Psoas muscle (tissue), 8 donors: ENCODE results near the gene MYBPH. TPM values are rescaled to one million over a fixed set of nuclear protein-coding genes. Genes with fewer than 3 reads are reported as not detected.

Experiments used
- ATAC-seq, 4 donors: fragments of 200-7000 bp; cut with Tn5 transposase; one replicate each; pipeline ENCODE4 v1.9.1; 2020; ENCODE audit warnings: moderate library complexity in 3 of 4, mild to moderate bottlenecking in 2 of 4
- DNase-seq, 2 donors: peaks; one replicate each; pipeline ENCODE4 v3.0.0-alpha.2; 2020
- H3K27ac ChIP-seq: fragments of 200-600 bp; one replicate; pipeline ENCODE4 v1.8.0; 2022
- H3K27me3 ChIP-seq, 3 donors: fragments of 200-600 bp in 1 of 3; one replicate each; pipeline versions ENCODE4 v1.6.1 to v1.8.0; 2013 to 2022; ENCODE audit warnings: low read length in 2 of 3, mild to moderate bottlenecking in 2 of 3, moderate library complexity in 1 of 3; ENCODE audit not compliant: insufficient read depth in 3 of 3
- H3K36me3 ChIP-seq, 2 donors: fragments of 200-600 bp in 1 of 2; one replicate each; pipeline versions ENCODE4 v1.6.1 to v1.8.0; 2013 to 2022; ENCODE audit warnings: low read depth in 1 of 2, mild to moderate bottlenecking in 1 of 2, moderate library complexity in 1 of 2; ENCODE audit not compliant: insufficient read depth in 1 of 2
- H3K4me1 ChIP-seq: fragments of 200-600 bp; one replicate; pipeline ENCODE4 v1.8.0; 2022
- H3K4me3 ChIP-seq: fragments of 200-600 bp; one replicate; pipeline ENCODE4 v1.8.0; 2022; ENCODE audit warnings: mild to moderate bottlenecking
- H3K9me3 ChIP-seq: fragments of 200-600 bp; one replicate; pipeline ENCODE4 v1.8.0; 2022
- WGBS, 3 donors: extraction: QIAGEN DNeasy Blood & Tissue Kit; methylation state at CpG; one replicate each; pipeline versions ENCODE4 v1.1.6 to v1.1.7; 2013; 5-methylcytosine and 5-hydroxymethylcytosine counted together
- intact Hi-C, 2 donors: fragments of 100-400 bp; cut with DNase I; formaldehyde crosslinking; loops; one replicate each; pipeline versions ENCODE4 v1.11.0 to v1.14.2; 2022
- polyA plus RNA-seq, 3 donors: library from polyadenylated mRNA; stranded (reverse); fragments of 200-250 nt; gene quantifications; one replicate each; pipeline ENCODE4 v1.2.3, GENCODE V29; 2013
- total RNA-seq, 4 donors: library from RNA; stranded (reverse); fragmentation: NEBNext Ultra II Directional in 2 of 4; extraction: Animal tissue kit (Norgen Biotek cat#: 25700) in 2 of 4; gene quantifications; one replicate each; pipeline versions ENCODE4 v1.2.1 to v1.2.4, GENCODE V29; 2021 to 2023
- TF ChIP-seq, protein P1 (sequence below): fragments of 200-600 bp; IDR thresholded peaks from one replicate; pipeline ENCODE4 v1.8.0; 2022; ENCODE audit warnings: antibody characterized with exemption
- donor health status: healthy with polysubstance abuse.
- donor health status: DM: no; HTN: no; CAD: no; lungs with moderate emphysema.
- donor health status: Bipolar disorder and iron deficiency.
- donor health status: healthy.
- donor health status: DM: yes; HTN: yes; CAD: no.
- donor health status: DM: no; HTN: no; CAD: no.
- donor health status: DM: no; HTN: no; CAD: no.
- donor health status: DM: yes; HTN: yes; CAD: no.

Gene MYBPH
- total and polyA plus RNA-seq, 7 donors = 18.0 to 882 (median 39.1) TPM

DNA sequence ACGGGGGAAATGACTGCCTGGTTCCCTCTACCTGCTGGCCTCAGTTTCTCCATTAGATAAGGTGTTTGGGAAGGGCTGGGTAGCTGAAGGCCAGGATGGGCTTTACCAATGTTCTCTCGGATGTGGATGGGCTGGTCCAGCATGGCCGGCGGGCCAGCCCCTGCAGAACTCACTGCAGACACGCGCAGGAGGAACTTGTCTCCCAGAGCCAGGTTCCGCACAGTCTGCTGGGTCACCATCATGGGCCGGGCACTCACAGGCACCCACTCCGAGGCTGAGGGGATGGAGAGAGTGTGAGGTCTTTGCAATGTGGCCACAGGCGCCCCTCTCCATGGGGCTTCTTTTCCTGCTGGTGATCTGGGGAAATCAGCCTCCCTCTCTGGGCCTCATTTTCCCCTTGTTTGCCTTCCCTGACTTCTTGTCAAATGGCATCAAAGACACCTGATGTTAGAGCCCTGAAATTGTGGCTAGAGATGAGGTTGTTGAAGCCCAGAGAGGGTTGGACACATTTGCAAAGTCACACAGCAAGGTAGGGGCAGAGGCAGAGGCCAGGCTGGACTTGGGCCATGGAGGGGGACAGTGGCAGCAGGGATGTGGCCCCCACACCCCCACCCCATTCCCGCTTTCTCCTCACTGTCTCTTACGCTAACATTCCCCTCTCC is 1.2 kb downstream of the MYBPH start:
- 92 to 95% (median 94%) methylated on average over 12 of the region's 12 CpGs for WGBS, 3 donors
- ATAC-seq = no peak
- peak overlapping the region; percentile 89 for H3K27ac ChIP-seq
- H3K36me3 ChIP-seq = peaks cover 0 to 12% of the 10 kb centered on the region in 2 donors
- H3K9me3 ChIP-seq = no peaks in the 10 kb centered on the region
- TF ChIP-seq, protein P1, sequence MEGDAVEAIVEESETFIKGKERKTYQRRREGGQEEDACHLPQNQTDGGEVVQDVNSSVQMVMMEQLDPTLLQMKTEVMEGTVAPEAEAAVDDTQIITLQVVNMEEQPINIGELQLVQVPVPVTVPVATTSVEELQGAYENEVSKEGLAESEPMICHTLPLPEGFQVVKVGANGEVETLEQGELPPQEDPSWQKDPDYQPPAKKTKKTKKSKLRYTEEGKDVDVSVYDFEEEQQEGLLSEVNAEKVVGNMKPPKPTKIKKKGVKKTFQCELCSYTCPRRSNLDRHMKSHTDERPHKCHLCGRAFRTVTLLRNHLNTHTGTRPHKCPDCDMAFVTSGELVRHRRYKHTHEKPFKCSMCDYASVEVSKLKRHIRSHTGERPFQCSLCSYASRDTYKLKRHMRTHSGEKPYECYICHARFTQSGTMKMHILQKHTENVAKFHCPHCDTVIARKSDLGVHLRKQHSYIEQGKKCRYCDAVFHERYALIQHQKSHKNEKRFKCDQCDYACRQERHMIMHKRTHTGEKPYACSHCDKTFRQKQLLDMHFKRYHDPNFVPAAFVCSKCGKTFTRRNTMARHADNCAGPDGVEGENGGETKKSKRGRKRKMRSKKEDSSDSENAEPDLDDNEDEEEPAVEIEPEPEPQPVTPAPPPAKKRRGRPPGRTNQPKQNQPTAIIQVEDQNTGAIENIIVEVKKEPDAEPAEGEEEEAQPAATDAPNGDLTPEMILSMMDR = no peak
- peaks cover 59% of the 10 kb centered on the region for H3K4me1 ChIP-seq
- intact Hi-C loops = loop anchor here (2.0 to 5.0 kb wide), 3 partner anchors 26 to 52 kb away; no protein-coding TSS in a partner anchor
- no peaks in the 10 kb centered on the region for H3K27me3 ChIP-seq
- H3K4me3 ChIP-seq = peak overlapping the region; percentile 38
- DNase-seq = no peak

DNA sequence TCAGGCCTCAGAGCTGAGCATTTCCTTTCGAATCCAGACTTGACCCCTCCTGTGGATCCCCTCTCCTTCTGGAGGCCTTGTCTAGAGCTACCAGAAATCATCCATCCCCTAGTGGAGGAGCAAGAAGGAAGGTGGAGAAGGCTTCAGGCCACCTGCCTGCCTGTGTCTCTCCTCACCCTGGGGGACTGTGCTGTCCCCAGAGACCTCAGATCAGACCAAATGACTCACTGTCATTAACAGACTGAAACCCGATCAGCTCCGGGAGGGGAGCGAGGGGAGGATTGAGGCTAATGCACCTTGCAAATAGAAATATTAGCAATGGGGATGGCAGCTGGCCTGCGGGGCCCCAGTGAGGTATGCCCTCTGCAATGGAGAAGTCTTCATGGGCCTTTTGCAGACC is 2.1 kb downstream of the MYBPH start:
- intact Hi-C loops = loop anchor here (2.0 to 5.0 kb wide), 5 partner anchors 44 to 133 kb away; partner anchors contain the start of genes ADORA1 (in 1 of the 2) and MYOG (in 1 of the 2)
- peak overlapping the region; percentile 89 for H3K27ac ChIP-seq

DNA sequence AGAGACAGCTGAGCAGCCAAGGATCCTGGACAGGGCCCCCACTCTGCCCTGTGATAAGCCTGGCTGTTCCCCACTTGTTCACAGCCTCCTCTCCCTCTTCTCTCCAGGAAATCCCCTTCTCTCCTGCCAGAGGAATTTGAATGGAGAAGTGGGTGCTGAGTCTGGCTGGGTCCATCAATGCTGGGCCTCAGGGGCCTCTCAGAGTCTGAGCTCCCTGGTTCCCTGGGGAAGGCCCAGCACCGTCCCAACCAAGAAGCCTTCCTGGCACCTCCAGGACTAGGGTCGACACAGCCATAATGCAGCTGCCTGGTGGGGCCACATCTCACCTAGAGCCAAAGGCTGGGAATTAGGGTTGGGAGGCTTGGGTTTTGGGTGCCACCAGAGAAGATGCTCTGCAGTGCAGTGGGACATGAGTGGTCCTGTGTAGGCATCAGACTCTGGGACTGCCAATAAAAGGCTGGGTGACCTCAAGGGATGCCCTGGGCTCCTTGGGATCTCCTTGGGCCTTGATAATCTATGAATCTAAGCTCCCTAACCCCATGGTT is 2.5 kb downstream of the MYBPH start:
- intact Hi-C loops = loop anchor here (2.0 to 5.0 kb wide), 5 partner anchors 44 to 132 kb away; partner anchors contain the start of genes ADORA1 (in 1 of the 2) and MYOG (in 1 of the 2)
- 23 to 52% (median 39%) methylated on average over 2 of the region's 2 CpGs for WGBS, 3 donors
- H3K9me3 ChIP-seq = no peaks in the 10 kb centered on the region
- peak overlapping the region; percentile 10 for H3K4me3 ChIP-seq
- H3K27me3 ChIP-seq = no peaks in the 10 kb centered on the region
- H3K36me3 ChIP-seq = peaks cover 0 to 16% of the 10 kb centered on the region in 2 donors
- peaks cover 52% of the 10 kb centered on the region for H3K4me1 ChIP-seq
- ATAC-seq = peak in 2 of 4 donors; percentile 0 to 1
- TF ChIP-seq, protein P1 = no peak
- no peak for DNase-seq
- H3K27ac ChIP-seq = peak overlapping the region; percentile 89

More for the DNA sequence above, 2.1 kb downstream of the MYBPH start:
- H3K4me1 ChIP-seq = peaks cover 57% of the 10 kb centered on the region
- peak; percentile 81 to 88 for DNase-seq
- ATAC-seq = peak; percentile 70 to 77 (median 72)
- H3K36me3 ChIP-seq = peaks cover 0 to 16% of the 10 kb centered on the region in 2 donors
- TF ChIP-seq, protein P1 = peak; percentile 10
- WGBS, 3 donors = 48 to 53% (median 51%) methylated on average over 5 of the region's 5 CpGs
- no peaks in the 10 kb centered on the region for H3K9me3 ChIP-seq
- H3K27me3 ChIP-seq = no peaks in the 10 kb centered on the region
- peak overlapping the region; percentile 38 for H3K4me3 ChIP-seq

DNA sequence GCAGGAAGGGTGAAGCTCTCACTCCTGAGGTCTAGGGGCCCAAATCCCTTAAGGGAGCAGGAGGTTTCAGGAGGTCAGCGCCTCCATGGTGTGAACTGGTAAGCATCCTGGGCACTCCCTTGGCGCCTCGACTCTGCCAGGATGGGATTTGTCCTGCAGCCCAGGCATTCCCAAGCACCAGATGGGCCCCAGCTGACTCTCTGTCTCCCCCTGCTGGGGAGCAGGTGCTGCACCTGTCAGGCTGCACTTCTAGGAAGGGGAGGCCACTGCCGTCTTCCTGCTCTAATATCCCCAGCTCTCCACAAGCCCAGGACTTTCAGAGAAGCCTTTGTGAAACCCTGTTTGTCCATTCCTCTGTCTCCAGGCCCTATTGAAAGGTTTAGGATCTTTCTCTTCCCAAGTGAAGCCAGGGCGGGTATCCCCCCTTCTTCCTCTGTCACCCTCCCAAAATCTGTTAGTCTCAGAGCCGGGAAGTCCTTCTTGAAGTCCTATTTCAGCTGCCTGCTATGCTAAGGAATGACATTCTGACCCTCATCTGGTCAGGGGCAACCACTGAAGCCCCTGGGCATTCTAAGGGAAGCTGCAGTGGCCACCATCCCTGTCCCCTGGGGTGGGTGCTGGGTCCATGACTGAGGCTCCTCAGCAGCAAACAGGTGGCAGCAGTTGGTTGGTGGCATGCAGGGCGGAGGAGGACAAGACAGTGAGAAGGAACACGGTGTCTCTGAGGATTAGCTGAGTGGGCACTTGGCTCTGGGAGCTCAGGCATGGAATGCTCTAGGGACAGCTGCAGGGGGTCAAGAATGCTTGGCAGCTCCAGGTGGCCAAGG is 3.2 kb downstream of the MYBPH start:
- no peaks in the 10 kb centered on the region for H3K27me3 ChIP-seq
- peaks cover 45% of the 10 kb centered on the region for H3K4me1 ChIP-seq
- peak overlapping the region; percentile 89 for H3K27ac ChIP-seq
- H3K36me3 ChIP-seq = peaks cover 0 to 16% of the 10 kb centered on the region in 2 donors
- peak overlapping the region; percentile 23 for H3K4me3 ChIP-seq
- intact Hi-C loops = loop anchor here (1.0 to 5.0 kb wide), 6 partner anchors 45 to 133 kb away; partner anchors contain the start of genes ADORA1 (in 1 of the 2) and MYOG (in 1 of the 2)
- peak; percentile 65 to 86 (median 74) for ATAC-seq
- no peaks in the 10 kb centered on the region for H3K9me3 ChIP-seq
- WGBS, 3 donors = 26 to 35% (median 27%) methylated on average over 8 of the region's 8 CpGs
- peak; percentile 74 to 91 for DNase-seq
- TF ChIP-seq, protein P1 = peak; percentile 93
